ENCODE data around the gene GAS7.

DNA sequence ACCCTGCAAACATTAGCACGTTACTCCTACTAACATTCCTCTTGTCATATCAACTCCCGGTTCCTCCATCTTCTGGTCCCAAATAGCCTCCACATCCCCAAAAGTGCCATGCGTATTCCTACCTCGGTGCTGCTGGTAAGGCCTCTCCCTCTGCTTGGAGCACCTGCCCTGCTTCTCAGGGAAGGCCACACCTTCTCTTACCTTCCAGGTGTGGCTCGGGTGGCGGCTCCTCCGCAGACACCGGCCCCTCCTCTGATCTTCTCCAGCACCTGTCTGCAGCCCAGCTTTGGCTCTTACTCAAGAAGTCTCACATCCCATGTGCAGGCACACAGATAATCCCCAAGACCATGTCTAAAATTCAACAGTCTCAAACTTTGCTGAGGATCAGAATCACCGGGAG, 92.3 kb downstream of the GAS7 start:
- TF ChIP-seq, protein P1, sequence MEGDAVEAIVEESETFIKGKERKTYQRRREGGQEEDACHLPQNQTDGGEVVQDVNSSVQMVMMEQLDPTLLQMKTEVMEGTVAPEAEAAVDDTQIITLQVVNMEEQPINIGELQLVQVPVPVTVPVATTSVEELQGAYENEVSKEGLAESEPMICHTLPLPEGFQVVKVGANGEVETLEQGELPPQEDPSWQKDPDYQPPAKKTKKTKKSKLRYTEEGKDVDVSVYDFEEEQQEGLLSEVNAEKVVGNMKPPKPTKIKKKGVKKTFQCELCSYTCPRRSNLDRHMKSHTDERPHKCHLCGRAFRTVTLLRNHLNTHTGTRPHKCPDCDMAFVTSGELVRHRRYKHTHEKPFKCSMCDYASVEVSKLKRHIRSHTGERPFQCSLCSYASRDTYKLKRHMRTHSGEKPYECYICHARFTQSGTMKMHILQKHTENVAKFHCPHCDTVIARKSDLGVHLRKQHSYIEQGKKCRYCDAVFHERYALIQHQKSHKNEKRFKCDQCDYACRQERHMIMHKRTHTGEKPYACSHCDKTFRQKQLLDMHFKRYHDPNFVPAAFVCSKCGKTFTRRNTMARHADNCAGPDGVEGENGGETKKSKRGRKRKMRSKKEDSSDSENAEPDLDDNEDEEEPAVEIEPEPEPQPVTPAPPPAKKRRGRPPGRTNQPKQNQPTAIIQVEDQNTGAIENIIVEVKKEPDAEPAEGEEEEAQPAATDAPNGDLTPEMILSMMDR (CRISPR knock-in tag; IDR thresholded peaks at IDR 0.05), result no peak
- no peak for TF ChIP-seq ZBTB38 (CRISPR knock-in tag; IDR thresholded peaks at IDR 0.05)
- no peak for TF ChIP-seq EZH2 (conservative IDR thresholded peaks at IDR 0.05; ENCODE audit: low read depth, low read length)
- no peak for TF ChIP-seq POLR2AphosphoS5 (IDR thresholded peaks at IDR 0.05; ENCODE audit: low read depth, low read length)
- no peak for TF ChIP-seq KMT2A (CRISPR knock-in tag; IDR thresholded peaks at IDR 0.05)
- TF ChIP-seq, protein P2, sequence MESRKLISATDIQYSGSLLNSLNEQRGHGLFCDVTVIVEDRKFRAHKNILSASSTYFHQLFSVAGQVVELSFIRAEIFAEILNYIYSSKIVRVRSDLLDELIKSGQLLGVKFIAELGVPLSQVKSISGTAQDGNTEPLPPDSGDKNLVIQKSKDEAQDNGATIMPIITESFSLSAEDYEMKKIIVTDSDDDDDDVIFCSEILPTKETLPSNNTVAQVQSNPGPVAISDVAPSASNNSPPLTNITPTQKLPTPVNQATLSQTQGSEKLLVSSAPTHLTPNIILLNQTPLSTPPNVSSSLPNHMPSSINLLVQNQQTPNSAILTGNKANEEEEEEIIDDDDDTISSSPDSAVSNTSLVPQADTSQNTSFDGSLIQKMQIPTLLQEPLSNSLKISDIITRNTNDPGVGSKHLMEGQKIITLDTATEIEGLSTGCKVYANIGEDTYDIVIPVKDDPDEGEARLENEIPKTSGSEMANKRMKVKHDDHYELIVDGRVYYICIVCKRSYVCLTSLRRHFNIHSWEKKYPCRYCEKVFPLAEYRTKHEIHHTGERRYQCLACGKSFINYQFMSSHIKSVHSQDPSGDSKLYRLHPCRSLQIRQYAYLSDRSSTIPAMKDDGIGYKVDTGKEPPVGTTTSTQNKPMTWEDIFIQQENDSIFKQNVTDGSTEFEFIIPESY (CRISPR knock-in tag; IDR thresholded peaks at IDR 0.05), result no peak
